Measurements from ENCODE around the gene RAD51B.

Gene RAD51B

DNA sequence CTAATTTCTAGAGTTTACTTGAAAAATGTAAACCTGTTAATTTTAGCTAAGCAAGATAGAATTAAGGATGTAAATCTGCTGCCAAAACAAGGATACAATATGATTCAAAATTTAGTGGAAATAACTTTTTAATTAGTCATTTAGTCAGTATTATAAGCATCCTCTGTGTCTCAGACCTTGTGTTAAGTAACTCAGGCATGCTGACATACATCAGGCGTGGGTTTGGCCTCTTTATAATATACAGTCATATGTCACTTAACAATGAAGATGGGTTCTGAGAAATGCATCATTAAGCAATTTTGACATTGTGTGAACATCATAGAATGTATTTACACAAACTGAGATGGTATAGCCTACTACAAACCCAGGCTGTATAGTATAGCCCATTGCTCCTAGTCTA is 586.4 kb downstream of the RAD51B start:
- no peak for DNase-seq (ENCODE audit: low read depth)
- TF ChIP-seq, protein P1, sequence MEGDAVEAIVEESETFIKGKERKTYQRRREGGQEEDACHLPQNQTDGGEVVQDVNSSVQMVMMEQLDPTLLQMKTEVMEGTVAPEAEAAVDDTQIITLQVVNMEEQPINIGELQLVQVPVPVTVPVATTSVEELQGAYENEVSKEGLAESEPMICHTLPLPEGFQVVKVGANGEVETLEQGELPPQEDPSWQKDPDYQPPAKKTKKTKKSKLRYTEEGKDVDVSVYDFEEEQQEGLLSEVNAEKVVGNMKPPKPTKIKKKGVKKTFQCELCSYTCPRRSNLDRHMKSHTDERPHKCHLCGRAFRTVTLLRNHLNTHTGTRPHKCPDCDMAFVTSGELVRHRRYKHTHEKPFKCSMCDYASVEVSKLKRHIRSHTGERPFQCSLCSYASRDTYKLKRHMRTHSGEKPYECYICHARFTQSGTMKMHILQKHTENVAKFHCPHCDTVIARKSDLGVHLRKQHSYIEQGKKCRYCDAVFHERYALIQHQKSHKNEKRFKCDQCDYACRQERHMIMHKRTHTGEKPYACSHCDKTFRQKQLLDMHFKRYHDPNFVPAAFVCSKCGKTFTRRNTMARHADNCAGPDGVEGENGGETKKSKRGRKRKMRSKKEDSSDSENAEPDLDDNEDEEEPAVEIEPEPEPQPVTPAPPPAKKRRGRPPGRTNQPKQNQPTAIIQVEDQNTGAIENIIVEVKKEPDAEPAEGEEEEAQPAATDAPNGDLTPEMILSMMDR (IDR thresholded peaks at IDR 0.05; ENCODE audit: insufficient read depth, low read depth, low read length, missing control alignments), result no peak

DNA sequence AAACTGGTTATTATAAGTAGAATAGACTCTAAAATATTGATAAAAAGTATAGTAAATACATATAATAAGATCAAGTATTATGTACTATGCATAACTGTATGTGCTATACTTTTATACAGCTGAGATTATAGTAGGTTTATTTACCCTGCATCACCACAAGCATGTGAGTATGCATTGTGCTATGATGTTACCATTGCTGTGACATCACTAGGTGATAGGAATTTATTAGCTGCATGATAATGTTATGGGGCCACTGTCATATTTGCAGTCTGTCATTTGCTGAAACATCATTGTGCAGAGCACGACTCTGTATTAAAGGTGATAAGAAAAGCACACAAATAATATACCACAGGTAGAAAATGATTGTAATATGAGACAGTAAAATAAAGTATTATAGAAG is 587.7 kb downstream of the RAD51B start:
- no peak overlapping the region for H3K4me3 ChIP-seq (ENCODE audit: low read depth, low read length)
- TF ChIP-seq, protein P1 (IDR thresholded peaks at IDR 0.05; ENCODE audit: insufficient read depth, low read depth, low read length, missing control alignments), result no peak
- no peak for DNase-seq (ENCODE audit: low read depth)

More for the DNA sequence above, 586.4 kb downstream of the RAD51B start:
- H3K4me3 ChIP-seq (ENCODE audit: low read depth, low read length), result no peak overlapping the region

DNA sequence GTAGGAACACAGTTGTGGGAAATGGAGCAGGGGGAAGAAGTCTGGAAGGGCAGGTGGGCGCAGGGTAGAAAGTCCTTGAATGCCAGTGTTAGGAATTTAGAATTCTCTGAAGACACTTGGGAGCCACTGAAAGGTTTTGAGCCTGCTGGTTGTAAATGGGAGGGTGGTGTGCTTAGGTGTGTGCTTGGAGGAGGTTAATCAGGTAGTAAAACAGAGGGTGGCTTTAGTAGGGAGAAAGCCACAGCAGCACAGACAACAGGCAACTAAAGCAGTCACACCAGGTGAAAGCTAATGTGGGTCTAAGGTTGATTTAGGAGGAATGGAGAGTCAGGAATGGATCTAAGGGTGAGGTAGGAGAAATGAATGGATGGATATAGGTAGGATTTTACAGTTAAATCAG is 588.2 kb downstream of the RAD51B start:
- H3K4me3 ChIP-seq (ENCODE audit: low read depth, low read length), result no peak overlapping the region
- TF ChIP-seq, protein P1 (IDR thresholded peaks at IDR 0.05; ENCODE audit: insufficient read depth, low read depth, low read length, missing control alignments), result no peak
- no peak for DNase-seq (ENCODE audit: low read depth)

DNA sequence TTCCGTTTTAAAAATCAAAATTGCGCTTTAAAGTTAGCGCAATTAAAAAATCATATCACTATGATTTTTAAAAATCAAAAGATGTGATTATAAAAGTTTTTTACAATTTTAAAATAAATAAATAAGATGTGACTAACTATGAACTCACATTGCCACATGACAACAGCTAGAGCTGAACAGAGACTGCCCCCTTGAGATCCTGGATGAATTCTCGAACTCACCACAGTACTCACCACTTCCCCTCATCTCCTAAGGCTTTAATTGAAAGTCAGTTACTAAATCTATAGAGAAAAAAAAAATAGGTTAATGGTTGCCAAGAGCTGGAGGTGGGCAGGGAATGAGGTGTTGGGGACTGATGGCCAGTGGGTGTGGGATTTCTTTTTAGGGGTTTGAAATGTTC is 589.1 kb downstream of the RAD51B start:
- no peak overlapping the region for H3K4me3 ChIP-seq (ENCODE audit: low read depth, low read length)
- TF ChIP-seq, protein P1 (IDR thresholded peaks at IDR 0.05; ENCODE audit: insufficient read depth, low read depth, low read length, missing control alignments), result no peak
- DNase-seq (ENCODE audit: low read depth), result peak; percentile 40

DNA sequence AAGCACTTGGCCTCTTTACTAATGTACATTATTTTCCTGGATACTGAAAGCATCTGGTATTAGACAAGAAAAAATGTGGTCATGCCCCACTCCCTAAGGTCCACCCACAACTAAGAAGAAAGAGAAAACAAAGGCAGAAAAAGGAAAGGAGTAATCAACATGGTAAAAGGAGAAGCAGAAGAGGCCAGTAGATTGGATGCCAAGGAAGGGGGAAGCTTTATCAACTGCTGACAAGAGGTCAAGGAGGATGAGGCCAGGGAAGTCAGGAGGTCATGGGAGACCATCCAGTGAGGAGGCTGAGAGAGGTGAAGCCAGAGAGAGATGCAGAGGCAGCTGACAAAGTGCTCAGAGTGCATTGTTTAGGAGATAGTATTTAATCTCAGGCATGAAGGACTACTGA is 589.8 kb downstream of the RAD51B start:
- H3K4me3 ChIP-seq (ENCODE audit: low read depth, low read length), result no peak overlapping the region
- DNase-seq (ENCODE audit: low read depth), result no peak
- TF ChIP-seq, protein P1 (IDR thresholded peaks at IDR 0.05; ENCODE audit: insufficient read depth, low read depth, low read length, missing control alignments), result no peak

DNA sequence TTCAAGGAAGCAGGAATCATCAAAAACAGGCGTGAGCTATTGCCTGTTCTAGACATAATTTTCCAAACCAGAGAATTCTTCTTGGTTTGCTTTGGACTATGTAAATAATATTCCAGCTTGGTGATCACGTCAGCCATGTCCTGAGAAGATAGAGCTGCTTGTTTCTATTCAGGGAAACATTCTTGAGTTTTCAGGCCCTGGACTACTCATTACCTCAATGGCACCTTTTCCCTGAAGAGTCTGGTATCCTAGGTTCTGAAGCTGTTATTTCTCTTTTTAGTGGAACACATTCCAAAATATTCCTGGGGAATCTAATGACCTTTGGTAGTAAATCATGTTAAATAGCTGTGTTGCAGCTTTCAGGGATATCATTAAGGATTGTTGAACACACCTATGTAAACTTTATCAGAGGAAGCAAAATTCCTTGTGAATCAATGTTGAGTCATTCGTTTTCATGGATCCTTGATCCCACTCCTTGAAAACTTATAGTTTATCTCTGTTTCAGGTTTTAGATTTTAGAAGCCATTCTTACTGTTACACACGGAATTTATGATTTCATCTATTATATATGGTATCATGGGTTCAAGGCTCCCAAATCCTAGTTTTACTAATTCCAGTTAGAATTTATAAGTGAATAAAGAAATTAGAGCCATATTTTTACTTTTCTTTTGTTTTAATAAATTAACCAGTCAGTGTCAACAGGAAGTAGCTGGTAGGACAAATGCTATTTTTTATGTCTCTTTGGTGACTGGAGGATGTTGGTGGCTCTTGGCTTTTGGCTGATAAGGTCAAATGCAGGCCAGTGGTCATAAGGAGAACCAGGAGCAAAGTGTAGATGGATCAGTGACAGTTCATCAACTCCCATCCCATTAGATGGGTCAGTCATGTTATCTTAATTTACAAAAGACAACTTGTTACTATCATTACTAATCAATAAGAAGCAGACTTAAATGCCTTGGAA is 593.2 kb downstream of the RAD51B start:
- TF ChIP-seq, protein P1 (IDR thresholded peaks at IDR 0.05; ENCODE audit: insufficient read depth, low read depth, low read length, missing control alignments), result no peak
- no peak overlapping the region for H3K4me3 ChIP-seq (ENCODE audit: low read depth, low read length)
- no peak for DNase-seq (ENCODE audit: low read depth)

Data from GM12865 (cell line).